PFSK-1 (cell line): ENCODE measurements around the gene CGB5.
A peak's percentile ranks its signal among the peaks of the same experiment; 100 is the strongest.

Source experiments
- FOXP2 ChIP-seq: optimal IDR thresholded peaks from 2 replicates; pipeline ENCODE3; 2011; ENCODE audit warnings: borderline replicate concordance, control low read depth, inconsistent platforms; ENCODE audit not compliant: insufficient read depth; ENCODE audit errors: extremely low read length, extremely low read depth
- POLR2AphosphoS5 ChIP-seq: IDR thresholded peaks from 2 replicates; pipeline ENCODE4 v1.6.1; 2012; ENCODE audit warnings: low read depth, mild to moderate bottlenecking, control low read depth, low read length, moderate library complexity
- SIN3A ChIP-seq: IDR thresholded peaks from 2 replicates; pipeline ENCODE4 v1.6.1; 2012; ENCODE audit warnings: mild to moderate bottlenecking, low read length, moderate library complexity, borderline replicate concordance; ENCODE audit not compliant: insufficient read depth
- TAF1 ChIP-seq: IDR thresholded peaks from 2 replicates; pipeline ENCODE4 v1.6.1; 2012; ENCODE audit warnings: low read length, control low read depth, borderline replicate concordance; ENCODE audit not compliant: insufficient read depth
- TF ChIP-seq, protein P1 (sequence below), 2 experiments: IDR thresholded peaks; 2 replicates each; pipeline versions ENCODE4 v1.6.1 to v1.8.0; 2011 to 2012; ENCODE audit warnings: low read depth in 2 of 2, low read length in 2 of 2, control low read depth in 1 of 2, inconsistent platforms in 1 of 2, mild to moderate bottlenecking in 1 of 2, moderate library complexity in 1 of 2; ENCODE audit not compliant: insufficient read depth in 1 of 2

The CGB5 gene

GRCh38 chr19:49056101-49056901 is 12.7 kb downstream of the CGB5 start:
- TF ChIP-seq TAF1 (no peak), FOXP2 (peak; percentile 24), SIN3A (no peak)

GRCh38 chr19:49057636-49058234 is 14.1 kb downstream of the CGB5 start, which contains the start of gene CGB7:
TSS of gene CGB7 (minus strand) at chr19:49057749. CDS start at chr19:49055375, 2,374 bp downstream.
- TF ChIP-seq POLR2AphosphoS5: no peak
- TF ChIP-seq, protein P1, sequence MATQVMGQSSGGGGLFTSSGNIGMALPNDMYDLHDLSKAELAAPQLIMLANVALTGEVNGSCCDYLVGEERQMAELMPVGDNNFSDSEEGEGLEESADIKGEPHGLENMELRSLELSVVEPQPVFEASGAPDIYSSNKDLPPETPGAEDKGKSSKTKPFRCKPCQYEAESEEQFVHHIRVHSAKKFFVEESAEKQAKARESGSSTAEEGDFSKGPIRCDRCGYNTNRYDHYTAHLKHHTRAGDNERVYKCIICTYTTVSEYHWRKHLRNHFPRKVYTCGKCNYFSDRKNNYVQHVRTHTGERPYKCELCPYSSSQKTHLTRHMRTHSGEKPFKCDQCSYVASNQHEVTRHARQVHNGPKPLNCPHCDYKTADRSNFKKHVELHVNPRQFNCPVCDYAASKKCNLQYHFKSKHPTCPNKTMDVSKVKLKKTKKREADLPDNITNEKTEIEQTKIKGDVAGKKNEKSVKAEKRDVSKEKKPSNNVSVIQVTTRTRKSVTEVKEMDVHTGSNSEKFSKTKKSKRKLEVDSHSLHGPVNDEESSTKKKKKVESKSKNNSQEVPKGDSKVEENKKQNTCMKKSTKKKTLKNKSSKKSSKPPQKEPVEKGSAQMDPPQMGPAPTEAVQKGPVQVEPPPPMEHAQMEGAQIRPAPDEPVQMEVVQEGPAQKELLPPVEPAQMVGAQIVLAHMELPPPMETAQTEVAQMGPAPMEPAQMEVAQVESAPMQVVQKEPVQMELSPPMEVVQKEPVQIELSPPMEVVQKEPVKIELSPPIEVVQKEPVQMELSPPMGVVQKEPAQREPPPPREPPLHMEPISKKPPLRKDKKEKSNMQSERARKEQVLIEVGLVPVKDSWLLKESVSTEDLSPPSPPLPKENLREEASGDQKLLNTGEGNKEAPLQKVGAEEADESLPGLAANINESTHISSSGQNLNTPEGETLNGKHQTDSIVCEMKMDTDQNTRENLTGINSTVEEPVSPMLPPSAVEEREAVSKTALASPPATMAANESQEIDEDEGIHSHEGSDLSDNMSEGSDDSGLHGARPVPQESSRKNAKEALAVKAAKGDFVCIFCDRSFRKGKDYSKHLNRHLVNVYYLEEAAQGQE (IDR thresholded peaks at IDR 0.05; ENCODE audit: insufficient read depth in 1 of 2, low read depth in 2 of 2, low read length in 2 of 2): no peak
- no peak for TF ChIP-seq SIN3A
- no peak for TF ChIP-seq TAF1
- no peak for TF ChIP-seq FOXP2

- TF ChIP-seq TAF1: no peak
- no peak for TF ChIP-seq POLR2AphosphoS5
- TF ChIP-seq, protein P1 (IDR thresholded peaks at IDR 0.05; ENCODE audit: insufficient read depth in 1 of 2, low read depth in 2 of 2, low read length in 2 of 2): no peak
- no peak for TF ChIP-seq FOXP2
- no peak for TF ChIP-seq SIN3A
Observed at GRCh38 chr19:49058562-49058961, 14.9 kb downstream of the CGB5 start.

DNA sequence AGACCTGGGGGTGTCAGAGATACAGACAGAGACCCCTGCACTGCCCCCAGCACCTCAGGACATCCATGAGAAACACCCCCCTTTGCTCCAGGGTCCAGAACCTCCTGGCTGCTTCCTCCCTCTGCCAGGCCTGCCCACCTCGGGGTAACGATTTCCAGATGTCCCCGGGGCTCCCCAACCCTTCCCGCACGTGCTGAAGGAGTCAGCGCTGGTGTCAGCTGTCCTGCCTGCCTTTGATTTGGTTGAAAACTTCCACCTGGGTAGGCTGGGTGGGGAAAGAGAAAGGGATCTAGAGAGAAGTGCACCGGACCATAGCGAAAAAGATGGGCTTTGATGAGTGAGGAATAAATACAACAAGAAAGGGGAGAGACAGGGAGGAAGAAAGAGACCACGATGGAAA is 15.4 kb downstream of the CGB5 start:
- no peak for TF ChIP-seq SIN3A
- TF ChIP-seq, protein P1 (IDR thresholded peaks at IDR 0.05; ENCODE audit: insufficient read depth in 1 of 2, low read depth in 2 of 2, low read length in 2 of 2): no peak
- TF ChIP-seq TAF1: no peak
- no peak for TF ChIP-seq POLR2AphosphoS5
- no peak for TF ChIP-seq FOXP2

- no peak for TF ChIP-seq SIN3A
- no peak for TF ChIP-seq TAF1
- TF ChIP-seq FOXP2: no peak
- TF ChIP-seq, protein P1 (IDR thresholded peaks at IDR 0.05; ENCODE audit: insufficient read depth in 1 of 2, low read depth in 2 of 2, low read length in 2 of 2): no peak
- TF ChIP-seq POLR2AphosphoS5: no peak
Observed at GRCh38 chr19:49061000-49061399, 17.4 kb downstream of the CGB5 start.
